RWPE1 (cell line): Measurements from ENCODE around the gene NCF4.

ENCODE experiments used
- CTCF ChIA-PET: fragments of 350-600 bp; sonication (Branson Sonifier 250); formaldehyde crosslinking; extraction: SDS; loops from one replicate; lab custom pipeline; 2021; lab: Yijun Ruan, JAX
- POLR2A ChIA-PET: fragments of 400-600 bp; formaldehyde crosslinking; extraction: SDS; loops from one replicate; lab custom pipeline; 2020; ENCODE audit warnings: antibody characterized with exemption; ENCODE audit not compliant: low non-redundant PET; lab: Yijun Ruan, JAX
- DNase-seq: peaks from one replicate; pipeline ENCODE4 v3.0.0; 2012; ENCODE audit warnings: low spot score
- H3K27ac ChIP-seq: fragments of 450-650 bp; 2 replicates; pipeline ENCODE4 v1.5.1; 2017
- TF ChIP-seq, protein P1 (sequence below): fragments of 450-650 bp; conservative IDR thresholded peaks from 2 replicates; pipeline ENCODE4 v1.5.1; 2017; ENCODE audit warnings: low read depth, mild to moderate bottlenecking

NCF4 gene

DNA sequence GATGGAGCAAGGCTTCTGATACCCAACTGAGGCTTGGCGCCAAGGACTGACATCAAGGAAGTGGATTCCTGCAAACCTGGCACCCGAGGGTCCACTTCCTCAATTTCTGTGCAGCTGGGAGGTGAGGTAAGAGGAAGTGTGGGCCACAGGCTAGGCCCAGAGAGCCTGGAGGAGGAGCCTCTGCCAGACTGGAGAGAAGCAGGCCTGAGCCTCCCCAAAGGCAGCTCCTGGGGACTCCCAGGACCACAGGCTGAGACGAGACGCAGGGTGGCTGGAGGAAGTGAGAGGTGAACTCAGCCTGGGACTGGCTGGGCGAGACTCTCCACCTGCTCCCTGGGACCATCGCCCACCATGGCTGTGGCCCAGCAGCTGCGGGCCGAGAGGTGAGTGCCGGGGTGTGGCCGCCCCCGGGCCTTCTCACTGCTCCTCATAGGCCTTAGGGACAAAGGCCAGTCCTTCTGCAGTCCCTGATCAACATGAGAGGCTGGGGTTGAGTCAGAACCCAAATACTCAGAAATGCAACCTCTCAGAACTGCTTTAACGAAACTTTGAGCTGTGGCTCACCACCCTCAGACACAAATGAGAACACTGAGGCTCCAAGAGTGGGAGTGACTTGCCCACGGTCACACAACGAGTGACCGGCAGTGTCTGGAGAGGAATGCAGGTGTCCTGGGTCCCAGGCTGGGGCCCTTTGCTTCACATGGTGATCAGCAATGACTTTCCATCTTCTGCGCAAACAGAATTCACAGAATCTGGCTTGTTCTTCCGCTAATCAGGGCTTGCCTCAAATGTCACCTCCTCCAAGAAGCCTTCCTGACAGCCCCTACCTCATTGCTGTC lies at the start of gene NCF4:
TSS of gene NCF4 (plus strand) at position 186 of the 839 bp plus-strand sequence. CDS start at position 352, 166 bp downstream.
- CTCF ChIA-PET, result interaction anchor here (0.6 kb wide), 1 partner anchor 9 kb away, joined by 3 read pairs; no protein-coding TSS in a partner anchor
- POLR2A ChIA-PET, result no interaction called here
- H3K27ac ChIP-seq, result no peak within 1 kb of the TSS
- no peak for DNase-seq
- TF ChIP-seq, protein P1, sequence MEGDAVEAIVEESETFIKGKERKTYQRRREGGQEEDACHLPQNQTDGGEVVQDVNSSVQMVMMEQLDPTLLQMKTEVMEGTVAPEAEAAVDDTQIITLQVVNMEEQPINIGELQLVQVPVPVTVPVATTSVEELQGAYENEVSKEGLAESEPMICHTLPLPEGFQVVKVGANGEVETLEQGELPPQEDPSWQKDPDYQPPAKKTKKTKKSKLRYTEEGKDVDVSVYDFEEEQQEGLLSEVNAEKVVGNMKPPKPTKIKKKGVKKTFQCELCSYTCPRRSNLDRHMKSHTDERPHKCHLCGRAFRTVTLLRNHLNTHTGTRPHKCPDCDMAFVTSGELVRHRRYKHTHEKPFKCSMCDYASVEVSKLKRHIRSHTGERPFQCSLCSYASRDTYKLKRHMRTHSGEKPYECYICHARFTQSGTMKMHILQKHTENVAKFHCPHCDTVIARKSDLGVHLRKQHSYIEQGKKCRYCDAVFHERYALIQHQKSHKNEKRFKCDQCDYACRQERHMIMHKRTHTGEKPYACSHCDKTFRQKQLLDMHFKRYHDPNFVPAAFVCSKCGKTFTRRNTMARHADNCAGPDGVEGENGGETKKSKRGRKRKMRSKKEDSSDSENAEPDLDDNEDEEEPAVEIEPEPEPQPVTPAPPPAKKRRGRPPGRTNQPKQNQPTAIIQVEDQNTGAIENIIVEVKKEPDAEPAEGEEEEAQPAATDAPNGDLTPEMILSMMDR, result no peak

- no peak for DNase-seq
- no peak overlapping the region for H3K27ac ChIP-seq
- POLR2A ChIA-PET, result no interaction called here
- CTCF ChIA-PET, result no interaction called here
- TF ChIP-seq, protein P1, result no peak
These were observed 49.6 kb upstream of the NCF4 start for GRCh38 chr22:36811094-36811800.

- DNase-seq, result no peak
- TF ChIP-seq, protein P1, result no peak
- ChIA-PET POLR2A (interaction anchor here (0.9 kb wide), 1 partner anchor 216 kb away, joined by 3 read pairs; no protein-coding TSS in a partner anchor), CTCF (no interaction called here)
- H3K27ac ChIP-seq, result no peak overlapping the region
These were observed 46.0 kb upstream of the NCF4 start for GRCh38 chr22:36814801-36815200.

DNA sequence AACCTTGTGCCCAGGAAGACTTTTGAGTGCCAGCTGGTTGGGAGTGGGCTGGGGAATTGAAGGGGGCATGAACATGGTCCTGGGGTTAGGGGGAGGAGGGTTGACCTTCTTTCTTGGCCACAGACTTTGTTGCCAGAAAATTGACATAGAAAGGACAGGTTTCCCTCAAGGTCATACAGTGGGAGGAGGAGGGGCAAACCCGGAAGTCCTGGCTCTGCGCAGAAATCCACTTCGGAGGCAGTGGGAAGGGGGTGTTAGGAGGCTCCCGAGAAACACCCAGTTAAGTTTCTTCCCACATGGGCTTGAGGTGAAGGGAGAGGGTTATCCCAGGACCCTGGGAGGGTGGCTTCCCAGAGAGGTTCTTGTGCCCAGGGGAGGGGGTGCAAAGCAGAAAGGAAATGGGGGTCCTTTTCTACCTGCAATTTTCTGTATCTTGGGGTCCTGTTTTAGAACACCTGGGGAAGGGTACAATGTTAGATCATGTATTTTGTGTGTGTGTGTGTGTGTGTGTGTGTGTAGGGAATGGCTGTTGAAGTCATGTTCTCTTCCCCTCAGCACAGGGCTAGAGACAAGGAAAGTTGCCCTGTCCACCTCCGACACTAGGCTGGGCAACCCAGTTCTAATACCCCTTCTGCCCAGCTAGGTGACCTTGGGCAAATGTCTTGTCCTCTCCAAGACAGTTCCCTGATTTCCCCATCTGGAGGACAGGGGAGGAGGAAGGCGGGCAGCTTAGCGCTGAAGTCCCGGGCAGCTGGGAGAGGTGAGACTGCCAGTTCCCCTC lies 45.1 kb upstream of the NCF4 start:
- POLR2A ChIA-PET, result no interaction called here
- CTCF ChIA-PET, result interaction anchor here (0.7 kb wide), 1 partner anchor 265 kb away, joined by 3 read pairs; no protein-coding TSS in a partner anchor
- DNase-seq, result no peak

GRCh38 chr22:36816339-36816635 lies 44.5 kb upstream of the NCF4 start:
- DNase-seq, result no peak
- TF ChIP-seq, protein P1, result no peak
- ChIA-PET POLR2A (no interaction called here), CTCF (interaction anchor here (0.7 kb wide), 1 partner anchor 265 kb away, joined by 3 read pairs; no protein-coding TSS in a partner anchor)
- no peak overlapping the region for H3K27ac ChIP-seq

More for the DNA sequence above, 45.1 kb upstream of the NCF4 start:
- H3K27ac ChIP-seq, result no peak overlapping the region
- TF ChIP-seq, protein P1, result no peak
